ENCODE results near the gene SLC4A11.

DNA sequence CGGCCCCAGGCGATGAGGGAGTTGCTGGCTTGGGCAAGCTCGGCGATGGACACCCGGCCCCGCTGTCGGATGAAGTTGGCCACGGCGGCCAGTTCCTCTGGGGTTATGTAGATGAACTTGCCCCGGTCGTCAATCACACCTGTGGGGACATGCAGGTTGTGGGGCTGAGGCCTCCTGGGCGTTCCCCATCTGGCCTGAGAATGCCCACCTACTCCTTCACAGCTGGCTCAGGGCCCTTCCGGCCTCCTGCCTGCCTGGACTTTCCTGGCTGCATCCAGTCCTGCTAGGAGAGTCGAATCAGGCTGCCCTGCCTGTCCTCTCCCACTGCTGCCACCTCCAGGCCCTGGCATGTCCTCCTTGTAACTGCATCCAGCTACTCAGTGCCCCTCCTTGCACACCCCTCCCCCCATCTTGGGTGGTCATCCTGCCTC lies 48.3 kb downstream of the SLC4A11 start:
- TF ChIP-seq, protein P1, sequence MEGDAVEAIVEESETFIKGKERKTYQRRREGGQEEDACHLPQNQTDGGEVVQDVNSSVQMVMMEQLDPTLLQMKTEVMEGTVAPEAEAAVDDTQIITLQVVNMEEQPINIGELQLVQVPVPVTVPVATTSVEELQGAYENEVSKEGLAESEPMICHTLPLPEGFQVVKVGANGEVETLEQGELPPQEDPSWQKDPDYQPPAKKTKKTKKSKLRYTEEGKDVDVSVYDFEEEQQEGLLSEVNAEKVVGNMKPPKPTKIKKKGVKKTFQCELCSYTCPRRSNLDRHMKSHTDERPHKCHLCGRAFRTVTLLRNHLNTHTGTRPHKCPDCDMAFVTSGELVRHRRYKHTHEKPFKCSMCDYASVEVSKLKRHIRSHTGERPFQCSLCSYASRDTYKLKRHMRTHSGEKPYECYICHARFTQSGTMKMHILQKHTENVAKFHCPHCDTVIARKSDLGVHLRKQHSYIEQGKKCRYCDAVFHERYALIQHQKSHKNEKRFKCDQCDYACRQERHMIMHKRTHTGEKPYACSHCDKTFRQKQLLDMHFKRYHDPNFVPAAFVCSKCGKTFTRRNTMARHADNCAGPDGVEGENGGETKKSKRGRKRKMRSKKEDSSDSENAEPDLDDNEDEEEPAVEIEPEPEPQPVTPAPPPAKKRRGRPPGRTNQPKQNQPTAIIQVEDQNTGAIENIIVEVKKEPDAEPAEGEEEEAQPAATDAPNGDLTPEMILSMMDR (conservative IDR thresholded peaks at IDR 0.05 in 1 of 2, IDR thresholded peaks at IDR 0.05 in 1 of 2; ENCODE audit: extremely low read depth in 1 of 2, insufficient read depth in 1 of 2, low read depth in 1 of 2, low read length in 2 of 2): no peak
- no peak for TF ChIP-seq EZH2 (IDR thresholded peaks at IDR 0.05; ENCODE audit: borderline replicate concordance, low read length)
